WTC11 (cell line): ENCODE results near the gene ARSK. TPM values are rescaled to one million over a fixed set of nuclear protein-coding genes. Genes with fewer than 3 reads are reported as not detected.

Experiments
- ATAC-seq: fragments of 200-7000 bp; cut with Tn5 transposase; 2 replicates; pipeline ENCODE4 v1.10.0; 2021; ENCODE audit warnings: mild to moderate bottlenecking, moderate library complexity
- CTCF ChIA-PET: fragments of 300-600 bp; sonication (Branson Sonifier 250); formaldehyde crosslinking; loops from one replicate; lab custom pipeline; 2021; ENCODE audit warnings: antibody characterized with exemption; lab: Charles Lee
- POLR2A ChIA-PET: fragments of 350-600 bp; sonication (Branson Sonifier 250); formaldehyde crosslinking; loops from one replicate; lab custom pipeline; 2021; ENCODE audit warnings: antibody characterized with exemption; lab: Charles Lee
- DNase-seq: peaks from one replicate; pipeline ENCODE4 v3.0.0; 2021; ENCODE audit warnings: low spot score
- H3K27ac Mint-ChIP-seq: 2 replicates; pipeline ENCODE4 v1.8.0; 2021; ENCODE audit warnings: mixed read lengths
- H3K27me3 Mint-ChIP-seq: 2 replicates; pipeline ENCODE4 v1.8.0; 2021; ENCODE audit warnings: low read depth, mild to moderate bottlenecking, moderate library complexity, mixed read lengths
- H3K36me3 Mint-ChIP-seq: 2 replicates; pipeline ENCODE4 v1.8.0; 2021; ENCODE audit warnings: mixed read lengths
- H3K4me1 Mint-ChIP-seq: 2 replicates; pipeline ENCODE4 v1.8.0; 2022; ENCODE audit warnings: mixed read lengths
- H3K4me3 Mint-ChIP-seq: 2 replicates; pipeline ENCODE4 v1.8.0; 2021; ENCODE audit warnings: mild to moderate bottlenecking, moderate library complexity, mixed read lengths
- H3K9me3 Mint-ChIP-seq: 2 replicates; pipeline ENCODE4 v1.8.0; 2021; ENCODE audit warnings: mixed read lengths
- ATF1 ChIP-seq: sonication (generic); formaldehyde crosslinking; IDR thresholded peaks from 2 replicates; pipeline ENCODE4 v1.8.1; 2023; ENCODE audit warnings: mild to moderate bottlenecking, moderate library complexity, missing genetic modification reagents
- CREB1 ChIP-seq: sonication (generic); formaldehyde crosslinking; IDR thresholded peaks from 2 replicates; pipeline ENCODE4 v1.8.0; 2023; ENCODE audit warnings: mild to moderate bottlenecking, missing genetic modification reagents
- IRF2 ChIP-seq: sonication (generic); formaldehyde crosslinking; IDR thresholded peaks from 2 replicates; pipeline ENCODE4 v1.8.0; 2022; ENCODE audit warnings: low read depth, missing genetic modification reagents, borderline replicate concordance
- JAZF1 ChIP-seq: fragments of 250-450 bp; sonication (Bioruptor Pico); IDR thresholded peaks from 2 replicates; pipeline ENCODE4 v1.9.0; 2021; ENCODE audit warnings: moderate library complexity, mild to moderate bottlenecking, inconsistent platforms
- MXD4 ChIP-seq: fragments of 250-450 bp; sonication (Bioruptor Pico); IDR thresholded peaks from 2 replicates; pipeline ENCODE4 v1.8.0; 2021; ENCODE audit warnings: mild to moderate bottlenecking, moderate library complexity, borderline replicate concordance
- NR1H2 ChIP-seq: sonication (generic); formaldehyde crosslinking; IDR thresholded peaks from 2 replicates; pipeline ENCODE4 v1.9.0; 2021; ENCODE audit warnings: mild to moderate bottlenecking, moderate library complexity, missing genetic modification reagents
- NR3C1 ChIP-seq: sonication (generic); formaldehyde crosslinking; conservative IDR thresholded peaks from 2 replicates; pipeline ENCODE4 v1.8.1; 2023; ENCODE audit warnings: low read depth, mild to moderate bottlenecking, missing genetic modification reagents
- OVOL2 ChIP-seq: fragments of 250-450 bp; sonication (Bioruptor Pico); IDR thresholded peaks from 2 replicates; pipeline ENCODE4 v1.9.0; 2021; ENCODE audit warnings: mild to moderate bottlenecking, borderline replicate concordance
- PRRX2 ChIP-seq: fragments of 250-450 bp; sonication (Bioruptor Pico); IDR thresholded peaks from 2 replicates; pipeline ENCODE4 v1.8.0; 2021; ENCODE audit warnings: mild to moderate bottlenecking
- TP53 ChIP-seq: sonication (generic); formaldehyde crosslinking; IDR thresholded peaks from 2 replicates; pipeline ENCODE4 v1.8.1; 2023; ENCODE audit warnings: mild to moderate bottlenecking, missing genetic modification reagents
- ZNF232 ChIP-seq: sonication (generic); formaldehyde crosslinking; IDR thresholded peaks from 2 replicates; pipeline ENCODE4 v1.8.0; 2022; ENCODE audit warnings: mild to moderate bottlenecking, missing genetic modification reagents
- ZNF423 ChIP-seq: fragments of 250-450 bp; sonication (Bioruptor Pico); IDR thresholded peaks from 2 replicates; pipeline ENCODE4 v2.1.2; 2022; ENCODE audit warnings: mild to moderate bottlenecking, moderate library complexity
- ZNF532 ChIP-seq: fragments of 250-450 bp; sonication (Bioruptor Pico); IDR thresholded peaks from 2 replicates; pipeline ENCODE4 v1.9.0; 2021; ENCODE audit warnings: mild to moderate bottlenecking, borderline replicate concordance
- total RNA-seq: library from RNA; stranded (reverse); gene quantifications from 3 replicates; pipeline ENCODE4 v1.2.3, GENCODE V29; 2021
- TF ChIP-seq, protein P1 (sequence below): sonication (generic); formaldehyde crosslinking; IDR thresholded peaks from 2 replicates; pipeline ENCODE4 v1.8.1; 2023; ENCODE audit warnings: mild to moderate bottlenecking, missing genetic modification reagents
- TF ChIP-seq, protein P2 (sequence below): sonication (generic); formaldehyde crosslinking; IDR thresholded peaks from 2 replicates; pipeline ENCODE4 v1.8.1; 2022; ENCODE audit warnings: missing genetic modification reagents, borderline replicate concordance
- TF ChIP-seq, protein P3 (sequence below): sonication (generic); formaldehyde crosslinking; IDR thresholded peaks from 2 replicates; pipeline ENCODE4 v1.8.0; 2022; ENCODE audit warnings: missing genetic modification reagents

Gene ARSK
- total RNA-seq, 1 experiment from 2014 or later = 15.1 TPM

DNA sequence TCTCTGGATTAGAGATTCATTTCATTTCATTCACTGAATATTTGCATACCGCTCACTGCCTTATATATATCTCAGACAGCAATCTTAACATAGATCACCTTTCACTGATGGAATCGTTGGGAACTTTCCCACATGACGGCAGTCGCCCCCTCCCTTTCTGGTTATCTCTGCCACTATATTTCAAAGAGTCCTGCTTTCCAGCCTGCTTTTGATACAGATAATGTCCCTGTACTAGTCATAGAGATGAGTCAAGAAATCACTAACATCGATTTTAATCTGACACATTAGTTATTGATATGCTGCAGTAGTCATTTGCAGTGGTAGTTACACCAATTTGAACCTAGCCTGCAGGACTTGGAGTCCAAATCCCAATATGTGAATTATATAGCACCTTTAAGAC, 8.5 kb downstream of the ARSK start:
- POLR2A ChIA-PET = no interaction called here
- Mint-ChIP-seq H3K9me3 (no peaks in the 10 kb centered on the region), H3K4me3 (no peak overlapping the region), H3K27ac (no peak overlapping the region), H3K36me3 (peaks cover 10% of the 10 kb centered on the region; the same call in 1 of the 2 replicates), H3K4me1 (peaks cover 3% of the 10 kb centered on the region; the same call in 1 of the 2 replicates), H3K27me3 (no peaks in the 10 kb centered on the region)
- no peak for ATAC-seq
- CTCF ChIA-PET = no interaction called here
- TF ChIP-seq NR3C1 (no peak), ZNF423 (CRISPR knock-in tag) (no peak), IRF2 (no peak), NR1H2 (CRISPR knock-in tag) (no peak), ZNF532 (CRISPR knock-in tag) (no peak), CREB1 (CRISPR knock-in tag) (no peak), OVOL2 (CRISPR knock-in tag) (no peak), PRRX2 (CRISPR knock-in tag) (no peak), JAZF1 (no peak), MXD4 (CRISPR knock-in tag) (no peak)
- TF ChIP-seq, protein P1, sequence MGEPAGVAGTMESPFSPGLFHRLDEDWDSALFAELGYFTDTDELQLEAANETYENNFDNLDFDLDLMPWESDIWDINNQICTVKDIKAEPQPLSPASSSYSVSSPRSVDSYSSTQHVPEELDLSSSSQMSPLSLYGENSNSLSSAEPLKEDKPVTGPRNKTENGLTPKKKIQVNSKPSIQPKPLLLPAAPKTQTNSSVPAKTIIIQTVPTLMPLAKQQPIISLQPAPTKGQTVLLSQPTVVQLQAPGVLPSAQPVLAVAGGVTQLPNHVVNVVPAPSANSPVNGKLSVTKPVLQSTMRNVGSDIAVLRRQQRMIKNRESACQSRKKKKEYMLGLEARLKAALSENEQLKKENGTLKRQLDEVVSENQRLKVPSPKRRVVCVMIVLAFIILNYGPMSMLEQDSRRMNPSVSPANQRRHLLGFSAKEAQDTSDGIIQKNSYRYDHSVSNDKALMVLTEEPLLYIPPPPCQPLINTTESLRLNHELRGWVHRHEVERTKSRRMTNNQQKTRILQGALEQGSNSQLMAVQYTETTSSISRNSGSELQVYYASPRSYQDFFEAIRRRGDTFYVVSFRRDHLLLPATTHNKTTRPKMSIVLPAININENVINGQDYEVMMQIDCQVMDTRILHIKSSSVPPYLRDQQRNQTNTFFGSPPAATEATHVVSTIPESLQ = no peak
- DNase-seq = no peak

DNA sequence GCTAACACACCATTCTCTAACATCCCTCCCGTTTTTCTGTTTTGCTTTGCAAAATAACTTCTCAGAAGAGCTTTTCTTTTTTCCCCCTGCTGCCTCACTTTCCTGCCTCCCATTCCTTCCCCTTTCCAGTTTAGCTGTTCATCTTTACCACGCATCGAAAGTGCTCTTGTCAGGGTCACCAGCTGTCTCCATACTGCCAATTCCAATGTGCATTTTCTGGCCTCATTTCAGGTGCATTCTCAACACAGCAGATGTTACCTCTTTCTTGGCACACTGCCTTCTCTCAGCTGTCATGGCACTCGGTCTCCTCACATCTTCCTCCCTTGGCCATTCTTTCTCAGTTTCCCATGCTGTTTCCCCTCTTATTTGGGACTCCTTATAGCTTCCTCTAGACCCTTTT, 9.5 kb downstream of the ARSK start:
- no peaks in the 10 kb centered on the region for H3K9me3 Mint-ChIP-seq
- TF ChIP-seq, protein P2, sequence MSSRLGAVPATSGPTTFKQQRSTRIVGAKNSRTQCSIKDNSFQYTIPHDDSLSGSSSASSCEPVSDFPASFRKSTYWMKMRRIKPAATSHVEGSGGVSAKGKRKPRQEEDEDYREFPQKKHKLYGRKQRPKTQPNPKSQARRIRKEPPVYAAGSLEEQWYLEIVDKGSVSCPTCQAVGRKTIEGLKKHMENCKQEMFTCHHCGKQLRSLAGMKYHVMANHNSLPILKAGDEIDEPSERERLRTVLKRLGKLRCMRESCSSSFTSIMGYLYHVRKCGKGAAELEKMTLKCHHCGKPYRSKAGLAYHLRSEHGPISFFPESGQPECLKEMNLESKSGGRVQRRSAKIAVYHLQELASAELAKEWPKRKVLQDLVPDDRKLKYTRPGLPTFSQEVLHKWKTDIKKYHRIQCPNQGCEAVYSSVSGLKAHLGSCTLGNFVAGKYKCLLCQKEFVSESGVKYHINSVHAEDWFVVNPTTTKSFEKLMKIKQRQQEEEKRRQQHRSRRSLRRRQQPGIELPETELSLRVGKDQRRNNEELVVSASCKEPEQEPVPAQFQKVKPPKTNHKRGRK (CRISPR knock-in tag) = no peak
- TF ChIP-seq, protein P3, sequence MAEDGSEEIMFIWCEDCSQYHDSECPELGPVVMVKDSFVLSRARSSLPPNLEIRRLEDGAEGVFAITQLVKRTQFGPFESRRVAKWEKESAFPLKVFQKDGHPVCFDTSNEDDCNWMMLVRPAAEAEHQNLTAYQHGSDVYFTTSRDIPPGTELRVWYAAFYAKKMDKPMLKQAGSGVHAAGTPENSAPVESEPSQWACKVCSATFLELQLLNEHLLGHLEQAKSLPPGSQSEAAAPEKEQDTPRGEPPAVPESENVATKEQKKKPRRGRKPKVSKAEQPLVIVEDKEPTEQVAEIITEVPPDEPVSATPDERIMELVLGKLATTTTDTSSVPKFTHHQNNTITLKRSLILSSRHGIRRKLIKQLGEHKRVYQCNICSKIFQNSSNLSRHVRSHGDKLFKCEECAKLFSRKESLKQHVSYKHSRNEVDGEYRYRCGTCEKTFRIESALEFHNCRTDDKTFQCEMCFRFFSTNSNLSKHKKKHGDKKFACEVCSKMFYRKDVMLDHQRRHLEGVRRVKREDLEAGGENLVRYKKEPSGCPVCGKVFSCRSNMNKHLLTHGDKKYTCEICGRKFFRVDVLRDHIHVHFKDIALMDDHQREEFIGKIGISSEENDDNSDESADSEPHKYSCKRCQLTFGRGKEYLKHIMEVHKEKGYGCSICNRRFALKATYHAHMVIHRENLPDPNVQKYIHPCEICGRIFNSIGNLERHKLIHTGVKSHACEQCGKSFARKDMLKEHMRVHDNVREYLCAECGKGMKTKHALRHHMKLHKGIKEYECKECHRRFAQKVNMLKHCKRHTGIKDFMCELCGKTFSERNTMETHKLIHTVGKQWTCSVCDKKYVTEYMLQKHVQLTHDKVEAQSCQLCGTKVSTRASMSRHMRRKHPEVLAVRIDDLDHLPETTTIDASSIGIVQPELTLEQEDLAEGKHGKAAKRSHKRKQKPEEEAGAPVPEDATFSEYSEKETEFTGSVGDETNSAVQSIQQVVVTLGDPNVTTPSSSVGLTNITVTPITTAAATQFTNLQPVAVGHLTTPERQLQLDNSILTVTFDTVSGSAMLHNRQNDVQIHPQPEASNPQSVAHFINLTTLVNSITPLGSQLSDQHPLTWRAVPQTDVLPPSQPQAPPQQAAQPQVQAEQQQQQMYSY (CRISPR knock-in tag) = no peak
- TF ChIP-seq ZNF232 (CRISPR knock-in tag) (no peak), TP53 (no peak), ATF1 (no peak)
- peaks cover 3% of the 10 kb centered on the region; the same call in 1 of the 2 replicates for H3K4me1 Mint-ChIP-seq
- CTCF ChIA-PET = interaction anchor here (0.7 kb wide), 1 partner anchor 167 kb away, joined by 3 read pairs; the partner anchor contains the start of gene RHOBTB3
- POLR2A ChIA-PET = no interaction called here
- peak overlapping the region; percentile 4 for H3K27ac Mint-ChIP-seq
- H3K4me3 Mint-ChIP-seq = no peak overlapping the region
- no peak for DNase-seq
- H3K36me3 Mint-ChIP-seq = peaks cover 10% of the 10 kb centered on the region; the same call in 1 of the 2 replicates
- H3K27me3 Mint-ChIP-seq = no peaks in the 10 kb centered on the region
- no peak for ATAC-seq
